NCI-H146 treated with DMSO at 0.1 percent for 48 hours (cell line): ENCODE measurements around the gene USP47.

Experiments
- DNase-seq: peaks from one replicate; lab custom pipeline; 2025; ENCODE audit not compliant: unreplicated experiment; lab: John Stamatoyannopoulos, UW

The USP47 gene

DNA sequence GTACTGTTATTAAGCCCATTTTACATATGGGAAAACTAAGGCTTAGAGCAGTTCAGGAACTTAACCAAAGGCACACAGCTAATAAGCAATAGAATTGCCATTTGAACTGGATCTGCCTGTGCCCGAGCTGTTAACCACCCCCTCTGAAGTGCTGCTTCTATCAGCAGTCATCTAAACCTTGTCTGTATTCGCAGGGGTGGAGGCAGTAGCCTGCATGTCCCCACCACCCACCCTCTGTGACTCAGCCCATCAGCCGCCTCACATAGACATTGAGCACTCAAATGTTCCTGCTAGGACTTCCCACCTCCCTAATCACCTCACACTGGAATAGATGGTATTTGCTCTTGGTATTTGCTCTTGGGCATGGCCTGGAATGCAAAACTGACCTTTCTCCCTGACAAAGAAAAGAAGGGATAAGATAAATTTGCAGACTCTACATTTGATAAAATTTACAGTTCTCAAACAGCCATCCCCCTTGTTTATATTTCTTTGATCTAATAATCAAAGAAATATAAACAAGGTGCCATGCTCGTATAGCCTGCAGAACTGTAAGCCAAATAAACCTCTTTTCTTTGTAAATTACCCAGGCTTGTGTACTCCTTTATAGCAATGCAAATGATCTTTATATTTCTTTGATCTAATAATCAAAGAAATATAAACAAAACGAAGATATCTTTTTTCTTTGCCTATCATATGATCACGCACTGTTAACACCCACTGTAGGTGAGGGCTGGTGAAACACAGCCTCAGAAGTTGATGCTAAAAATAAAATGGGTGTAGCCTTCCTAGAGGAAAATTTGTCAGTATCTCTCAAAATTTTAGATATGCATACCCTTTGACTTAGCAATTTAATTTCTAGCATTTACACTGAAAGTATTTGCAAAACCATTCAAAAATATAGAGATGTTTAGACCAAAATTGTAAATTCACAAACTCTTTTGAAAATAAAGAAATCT lies 150.8 kb downstream of the USP47 start:
- no peak for DNase-seq

DNA sequence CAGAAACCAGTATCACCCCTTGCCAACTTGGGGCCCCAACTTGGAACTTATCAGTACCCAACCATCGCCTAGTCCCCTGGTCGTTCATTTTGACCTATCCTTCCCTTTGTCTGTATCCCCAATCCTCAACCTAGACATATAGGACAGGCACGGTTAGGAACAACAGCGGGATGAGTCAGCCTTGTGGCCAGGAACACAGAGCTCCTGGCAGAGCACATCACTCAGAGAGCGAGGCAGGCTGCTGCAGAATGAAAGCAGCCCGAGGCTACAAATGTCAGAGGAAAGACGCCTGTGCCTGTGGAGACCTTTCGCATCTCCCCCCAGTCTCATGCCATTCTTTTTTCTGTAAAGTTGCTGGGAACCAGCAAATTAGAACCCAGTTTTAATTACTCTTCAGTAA lies 152.1 kb downstream of the USP47 start:
- DNase-seq, result no peak

DNA sequence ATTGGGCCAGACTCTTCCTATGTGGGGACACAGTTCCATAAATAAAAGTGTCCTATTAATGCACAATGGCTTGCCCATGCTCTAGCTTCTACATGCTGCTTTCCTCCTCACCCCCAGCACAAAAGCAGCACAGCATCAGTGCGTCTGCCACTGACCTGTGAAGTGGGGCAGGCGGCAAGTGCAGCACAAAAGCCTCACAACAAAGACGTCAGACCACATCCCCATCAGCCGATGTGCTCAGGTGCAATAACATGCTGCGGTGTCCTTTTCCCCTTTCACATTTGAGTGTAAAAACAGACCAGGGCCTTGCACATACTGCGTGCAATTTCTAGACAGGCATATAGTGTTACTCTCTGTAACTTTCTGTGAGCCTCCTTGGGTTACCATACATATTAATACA lies 153.8 kb downstream of the USP47 start:
- no peak for DNase-seq

DNA sequence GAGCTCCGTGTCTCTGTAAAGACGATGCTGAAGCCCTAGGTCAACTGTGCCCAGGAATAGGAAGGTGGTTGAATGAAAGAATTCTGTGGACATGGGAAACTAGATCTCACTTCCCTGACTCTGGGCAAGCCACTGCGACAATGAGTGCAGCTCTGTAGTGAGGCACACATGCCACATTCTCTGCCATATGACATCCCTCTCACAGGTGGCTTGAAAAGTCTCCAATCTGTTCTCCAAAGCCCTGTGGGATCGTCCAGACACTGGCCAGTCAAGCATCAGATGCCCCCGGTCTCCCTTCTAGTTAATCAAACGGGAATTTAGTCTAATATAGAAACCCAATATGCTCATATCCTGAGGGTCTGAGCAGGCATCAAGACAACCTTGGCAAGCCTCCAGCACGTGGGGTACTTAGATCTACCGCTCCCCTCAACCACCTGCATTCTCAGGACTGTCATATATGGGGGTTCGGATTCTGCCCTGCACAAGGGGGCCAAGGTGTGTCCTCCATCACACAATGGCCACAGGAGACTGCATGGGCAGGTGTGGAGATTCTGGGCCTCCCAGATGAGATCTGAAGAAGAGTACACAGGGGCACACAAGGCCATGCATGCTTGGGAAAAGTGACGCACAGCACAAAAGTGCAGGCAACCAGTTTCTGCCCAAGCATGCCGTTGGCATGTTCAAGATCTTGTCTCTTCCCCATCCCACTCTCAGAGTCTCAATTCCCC lies 154.7 kb downstream of the USP47 start:
- DNase-seq, result no peak

DNA sequence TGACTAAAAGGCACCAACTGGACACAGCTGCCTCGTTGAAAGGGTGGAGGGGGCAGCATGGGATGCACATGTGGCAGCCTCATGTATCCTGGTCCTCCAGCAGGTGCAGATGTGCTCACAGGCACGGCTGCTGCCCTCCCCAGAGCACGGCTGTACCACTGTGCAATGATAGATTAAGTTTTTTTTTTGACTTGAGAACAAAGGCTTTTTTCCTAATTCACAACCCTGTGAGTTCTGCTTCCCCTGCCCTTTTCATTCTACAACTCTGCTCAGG lies 155.2 kb downstream of the USP47 start:
- no peak for DNase-seq

DNA sequence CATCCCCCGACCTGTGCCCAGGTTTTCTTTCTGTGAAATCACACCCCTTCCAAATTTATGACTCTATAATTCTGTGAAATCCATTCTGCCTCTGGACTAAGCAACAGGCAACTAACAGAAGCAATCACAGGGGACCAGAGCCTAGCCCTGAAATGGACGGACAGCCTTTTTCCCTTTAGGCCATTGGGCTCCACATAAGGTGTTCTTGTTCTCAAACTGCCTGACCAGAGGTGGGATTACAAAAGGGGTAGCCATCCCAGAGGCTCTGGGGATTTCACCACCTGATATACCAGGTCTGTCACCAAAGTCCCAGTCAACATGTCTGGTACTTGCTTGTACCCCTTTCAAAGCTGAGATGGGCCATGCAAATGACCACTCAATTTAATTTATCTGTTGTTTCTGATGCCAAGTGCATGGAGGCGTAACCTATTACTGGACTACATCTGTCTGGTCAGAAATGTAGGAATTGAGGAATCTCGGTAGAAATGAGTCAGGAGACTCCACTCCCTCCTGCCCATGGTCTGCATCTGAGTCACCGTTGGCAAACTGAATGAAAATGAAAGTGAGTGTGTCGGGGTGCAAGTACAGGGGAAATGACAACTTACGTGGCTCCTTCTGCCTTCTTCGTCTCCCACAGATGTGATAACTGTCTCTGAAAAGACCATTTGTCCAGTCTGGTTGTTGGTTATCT lies 156.5 kb downstream of the USP47 start:
- DNase-seq, result no peak

DNA sequence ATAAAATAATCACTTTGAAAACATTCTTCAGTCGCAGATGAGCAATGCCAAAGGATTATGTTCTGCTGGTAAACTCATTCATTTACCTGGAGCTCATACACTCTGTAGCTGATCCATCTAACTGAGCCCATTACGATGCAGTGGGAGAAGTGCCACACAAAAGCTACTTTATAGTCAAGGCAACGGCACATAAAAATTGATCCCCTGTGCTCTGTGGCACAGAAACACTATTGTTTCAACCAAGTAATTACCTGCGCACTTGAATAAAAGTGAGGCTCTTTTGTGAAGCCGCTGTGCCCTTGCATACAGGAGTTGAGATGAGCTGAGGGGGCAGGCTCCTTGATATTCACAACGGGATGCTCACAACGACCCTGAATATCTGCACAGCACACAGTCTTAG lies 159.4 kb downstream of the USP47 start:
- peak; percentile 72 for DNase-seq

DNA sequence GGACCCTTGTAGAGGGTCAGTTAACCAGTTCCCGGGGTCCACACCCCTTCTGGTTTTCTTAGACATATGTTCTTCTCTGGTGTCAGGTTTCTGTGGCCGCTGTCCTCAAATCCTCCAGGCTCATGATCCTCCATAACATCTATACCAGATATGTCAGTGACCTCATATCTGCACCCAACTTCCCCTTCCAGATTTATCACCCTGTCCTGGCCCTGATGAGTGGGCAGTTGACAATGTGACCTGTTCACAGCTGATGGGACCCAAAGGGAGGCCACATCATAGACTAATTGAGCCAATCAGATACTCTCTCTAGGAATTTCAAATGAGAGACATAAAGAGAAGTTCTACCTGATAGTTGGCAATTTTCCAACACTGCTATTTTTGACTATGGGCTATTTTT lies 161.6 kb downstream of the USP47 start:
- no peak for DNase-seq

DNA sequence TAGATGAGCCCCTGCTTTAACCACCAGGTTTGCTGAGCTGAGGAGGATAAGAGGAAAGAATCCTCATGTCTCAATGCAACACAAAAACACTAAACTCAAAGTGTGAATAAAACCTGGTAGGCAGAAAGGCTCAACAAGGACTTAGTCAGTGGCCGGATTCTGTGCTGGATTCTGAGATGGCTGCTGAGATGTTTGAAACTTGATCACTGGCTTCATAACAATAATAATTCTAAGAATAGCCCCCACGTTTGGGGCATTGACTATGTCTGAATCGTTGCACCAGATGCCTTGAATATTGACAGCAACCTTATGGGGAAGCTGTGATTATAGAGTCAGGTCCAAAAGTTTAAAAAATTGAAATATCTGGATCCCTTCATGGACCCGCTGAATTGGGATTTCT lies 162.0 kb downstream of the USP47 start:
- no peak for DNase-seq

DNA sequence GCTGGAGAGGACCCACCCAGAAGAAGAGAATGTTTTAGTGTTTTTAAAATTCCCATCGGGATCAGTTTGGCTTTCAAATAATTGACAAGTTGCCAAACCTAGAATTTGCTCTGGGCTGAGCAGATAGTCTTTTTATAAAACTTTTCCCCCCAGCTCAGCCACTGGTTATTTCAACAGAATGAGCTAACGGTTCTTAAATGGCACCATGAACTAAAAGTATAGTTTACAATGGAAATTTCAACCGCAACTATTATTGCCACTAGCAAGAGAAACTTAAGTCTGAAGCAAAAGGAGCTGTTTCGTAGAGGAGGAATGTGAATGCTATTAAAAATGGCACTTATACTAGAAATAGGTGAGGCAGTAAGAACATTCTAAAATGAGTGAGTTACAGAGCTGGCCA lies 163.3 kb downstream of the USP47 start:
- DNase-seq, result no peak

DNA sequence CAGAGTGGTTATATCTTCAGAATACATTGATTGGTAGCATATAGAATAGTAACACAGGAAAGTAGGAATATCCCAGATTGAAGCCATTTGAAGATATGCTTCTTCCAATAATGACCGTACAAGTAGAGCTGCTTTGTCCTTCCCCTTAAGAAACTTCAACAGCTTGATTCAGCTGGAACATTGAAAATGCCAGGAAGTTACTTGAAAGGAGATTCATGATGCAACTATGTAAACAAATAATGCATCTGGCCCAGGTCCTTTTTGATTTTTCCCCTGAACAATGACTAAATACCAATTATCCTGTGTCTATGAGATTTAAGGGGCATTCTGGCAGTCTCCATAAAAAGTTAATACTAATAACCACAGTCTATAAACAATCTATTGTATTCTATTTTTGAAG lies 163.7 kb downstream of the USP47 start:
- no peak for DNase-seq

DNA sequence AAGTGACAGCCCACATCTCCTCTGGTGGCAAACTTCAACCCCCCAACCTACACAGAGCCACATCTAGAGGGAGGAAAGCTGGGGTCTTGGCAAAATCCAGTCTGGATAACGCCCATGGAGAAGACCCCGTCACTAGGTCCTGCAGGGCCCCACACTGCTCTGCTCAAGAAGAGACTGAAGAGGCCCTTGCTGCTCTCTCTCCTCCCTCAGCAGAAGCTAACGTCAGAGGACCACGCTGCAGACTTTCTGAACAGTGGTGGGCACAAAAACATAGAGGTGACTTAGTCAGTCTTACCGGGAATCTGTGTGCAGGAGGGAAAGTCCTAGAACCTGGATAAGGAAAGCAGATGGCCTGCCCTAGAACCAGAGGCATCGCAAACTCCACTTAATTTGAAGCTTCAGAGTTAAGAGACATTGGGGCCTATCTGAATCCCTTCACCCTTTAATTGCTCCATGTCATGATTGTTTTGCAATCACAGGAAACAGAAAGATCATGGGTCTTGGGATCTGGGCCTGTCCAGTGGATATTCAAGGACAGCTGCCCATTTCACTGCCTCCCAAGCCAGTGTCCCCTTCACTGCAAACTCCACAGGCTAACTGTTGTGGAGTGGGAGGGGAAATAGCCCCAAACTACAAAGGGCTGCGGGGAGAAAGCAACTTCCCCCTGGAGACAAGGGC lies 164.9 kb downstream of the USP47 start:
- DNase-seq, result no peak

DNA sequence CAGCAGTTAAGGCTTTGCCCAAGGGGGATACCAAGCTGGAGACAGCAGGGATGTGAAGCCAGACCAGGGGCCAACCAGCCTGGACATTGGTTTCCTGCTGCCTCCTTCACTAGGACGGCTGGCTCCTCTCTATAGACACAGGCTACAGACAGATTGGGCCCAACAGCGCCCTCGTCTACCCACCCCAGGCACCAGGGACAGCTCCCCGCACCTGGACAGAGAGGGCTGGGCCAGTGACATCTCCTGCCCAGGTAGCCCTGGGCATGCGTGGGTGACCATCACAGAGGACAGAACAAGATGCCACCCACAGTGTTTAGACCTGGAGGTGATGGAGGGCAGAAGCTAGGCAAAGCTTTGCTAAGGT lies 165.4 kb downstream of the USP47 start:
- no peak for DNase-seq

DNA sequence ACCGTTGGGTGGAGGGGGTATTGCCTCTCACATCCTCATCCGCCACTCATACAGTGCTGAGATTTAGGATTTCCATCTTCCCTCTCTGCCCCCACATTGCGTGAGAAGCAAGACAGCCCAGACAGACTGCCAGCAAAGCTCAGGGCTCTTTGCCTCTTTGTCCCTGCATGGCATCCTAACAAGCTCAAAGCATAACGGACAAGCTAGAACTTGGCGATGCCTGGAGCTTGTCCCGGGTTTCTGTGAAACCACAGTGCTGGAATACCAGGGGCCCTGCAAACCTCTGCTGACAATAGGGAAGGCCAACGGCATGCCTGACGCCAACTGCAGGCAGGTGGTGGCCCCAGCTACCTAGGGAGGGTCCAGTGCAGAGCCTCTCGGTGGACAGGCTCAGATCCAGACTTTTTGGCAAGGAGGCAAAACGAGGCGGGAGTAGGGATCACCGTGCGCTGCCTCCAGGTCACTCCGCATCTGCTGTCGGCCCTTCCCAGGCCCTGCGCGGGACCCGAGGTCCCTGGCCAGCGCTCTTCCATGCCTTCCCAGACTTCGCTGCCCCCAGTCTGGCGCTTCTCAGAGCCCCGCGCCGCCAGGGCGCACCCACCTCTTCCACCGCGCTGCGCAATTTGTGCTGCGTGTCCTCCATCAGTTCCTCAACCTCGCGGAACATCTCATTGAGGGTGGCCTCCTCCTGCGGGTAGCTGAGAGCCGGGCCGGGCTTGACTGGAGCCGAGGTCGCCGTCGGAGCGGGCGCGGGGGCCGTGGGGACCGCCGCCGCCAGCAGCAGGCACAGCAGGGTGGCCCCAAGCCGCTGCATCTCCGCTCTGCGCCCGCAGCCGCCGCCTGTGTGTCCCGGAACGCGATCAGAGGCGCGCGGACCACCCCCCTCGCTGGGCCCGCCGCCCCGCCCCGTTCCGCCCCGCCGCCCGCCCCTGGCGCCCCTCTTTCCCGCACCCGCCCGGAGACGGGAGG lies 166.3 kb downstream of the USP47 start, which contains the start of gene DKK3:
Gene DKK3 (minus strand): TSS at position 858 of the 969 bp plus-strand sequence. CDS start 44 bp downstream, at position 814.
- no peak for DNase-seq
